ENCODE data around the gene ARHGAP26.

DNA sequence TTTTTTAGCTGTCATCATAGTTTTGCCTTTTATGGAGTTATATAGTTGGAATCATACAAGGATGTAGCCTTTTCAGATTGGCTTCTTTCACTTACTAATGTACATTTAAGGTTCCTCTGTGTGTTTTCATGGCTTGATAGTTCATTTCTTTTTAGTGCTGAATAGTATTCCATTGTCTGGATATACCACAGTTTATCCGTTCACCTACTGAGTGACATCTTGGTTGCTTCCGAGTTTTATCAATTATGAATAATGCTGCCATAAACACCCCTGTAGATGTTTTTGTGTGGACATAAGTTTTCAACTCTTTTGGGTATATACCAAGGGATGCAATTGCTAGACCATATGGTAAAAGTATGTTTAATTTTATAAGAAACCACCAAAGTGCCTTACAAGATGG lies 497.0 kb downstream of the ARHGAP26 start:
- TF ChIP-seq, protein P1, sequence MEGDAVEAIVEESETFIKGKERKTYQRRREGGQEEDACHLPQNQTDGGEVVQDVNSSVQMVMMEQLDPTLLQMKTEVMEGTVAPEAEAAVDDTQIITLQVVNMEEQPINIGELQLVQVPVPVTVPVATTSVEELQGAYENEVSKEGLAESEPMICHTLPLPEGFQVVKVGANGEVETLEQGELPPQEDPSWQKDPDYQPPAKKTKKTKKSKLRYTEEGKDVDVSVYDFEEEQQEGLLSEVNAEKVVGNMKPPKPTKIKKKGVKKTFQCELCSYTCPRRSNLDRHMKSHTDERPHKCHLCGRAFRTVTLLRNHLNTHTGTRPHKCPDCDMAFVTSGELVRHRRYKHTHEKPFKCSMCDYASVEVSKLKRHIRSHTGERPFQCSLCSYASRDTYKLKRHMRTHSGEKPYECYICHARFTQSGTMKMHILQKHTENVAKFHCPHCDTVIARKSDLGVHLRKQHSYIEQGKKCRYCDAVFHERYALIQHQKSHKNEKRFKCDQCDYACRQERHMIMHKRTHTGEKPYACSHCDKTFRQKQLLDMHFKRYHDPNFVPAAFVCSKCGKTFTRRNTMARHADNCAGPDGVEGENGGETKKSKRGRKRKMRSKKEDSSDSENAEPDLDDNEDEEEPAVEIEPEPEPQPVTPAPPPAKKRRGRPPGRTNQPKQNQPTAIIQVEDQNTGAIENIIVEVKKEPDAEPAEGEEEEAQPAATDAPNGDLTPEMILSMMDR (IDR thresholded peaks at IDR 0.05) = no peak
- no peak for TF ChIP-seq POLR2AphosphoS5 (IDR thresholded peaks at IDR 0.05; ENCODE audit: low read depth, low read length)
